8988T (cell line): ENCODE measurements around the gene CDYL.

Source experiments
- DNase-seq: peaks from one replicate; pipeline ENCODE4 v3.0.0; 2011

The CDYL gene

GRCh38 chr6:4885341-4885933 is 109.2 kb downstream of the CDYL start:
- DNase-seq = no peak

- DNase-seq = no peak
Observed at GRCh38 chr6:4888841-4889240, 112.6 kb downstream of the CDYL start.

GRCh38 chr6:4889701-4890100 is 113.5 kb downstream of the CDYL start:
- DNase-seq = no peak

- no peak for DNase-seq
Observed at GRCh38 chr6:4890191-4890590, 114.0 kb downstream of the CDYL start.

GRCh38 chr6:4890627-4891026 is 114.4 kb downstream of the CDYL start:
- no peak for DNase-seq

- no peak for DNase-seq
Observed at GRCh38 chr6:4891141-4891540, 114.9 kb downstream of the CDYL start.

- no peak for DNase-seq
Observed at GRCh38 chr6:4892785-4893485, 116.7 kb downstream of the CDYL start.

- DNase-seq = no peak
Observed at GRCh38 chr6:4894049-4894448, 117.8 kb downstream of the CDYL start.

GRCh38 chr6:4895971-4896370 is 119.8 kb downstream of the CDYL start:
- no peak for DNase-seq

- no peak for DNase-seq
Observed at GRCh38 chr6:4896401-4896800, 120.2 kb downstream of the CDYL start.

- DNase-seq = no peak
Observed at GRCh38 chr6:4899249-4900034, 123.2 kb downstream of the CDYL start.

GRCh38 chr6:4901386-4902061 is 125.3 kb downstream of the CDYL start:
- no peak for DNase-seq

GRCh38 chr6:4902363-4902762 is 126.2 kb downstream of the CDYL start:
- no peak for DNase-seq

- DNase-seq = no peak
Observed at GRCh38 chr6:4903121-4903520, 126.9 kb downstream of the CDYL start.

GRCh38 chr6:4903751-4904370 is 127.7 kb downstream of the CDYL start:
- DNase-seq = no peak

- DNase-seq = no peak
Observed at GRCh38 chr6:4904461-4905025, 128.3 kb downstream of the CDYL start.

- no peak for DNase-seq
Observed at GRCh38 chr6:4905826-4906225, 129.6 kb downstream of the CDYL start.

GRCh38 chr6:4906293-4907276 is 130.4 kb downstream of the CDYL start:
- DNase-seq = no peak

GRCh38 chr6:4907602-4908001 is 131.4 kb downstream of the CDYL start:
- DNase-seq = no peak

- DNase-seq = no peak
Observed at GRCh38 chr6:4908062-4908461, 131.9 kb downstream of the CDYL start.

GRCh38 chr6:4909063-4909706 is 133.0 kb downstream of the CDYL start:
- DNase-seq = no peak
